ENCODE results near the gene TSHZ3. TPM values are rescaled to one million over a fixed set of nuclear protein-coding genes. Genes with fewer than 3 reads are reported as not detected.

TSHZ3 gene
- polyA plus RNA-seq (2013, experiment 1 of 2): 6.4 TPM
- polyA plus RNA-seq (2013, experiment 2 of 2): 6.7 TPM

GRCh38 chr19:31349160-31349881 lies at the start of gene TSHZ3:
Gene TSHZ3, minus strand, starts transcription at chr19:31349436. Its CDS starts 217 bp downstream, at chr19:31349219.
- Histone ChIP-seq H3K9me3 (ENCODE audit: control insufficient read depth, low read length) (no peaks in the 10 kb centered on the region), H3K36me3 (ENCODE audit: control insufficient read depth, insufficient read depth, low read length) (no peaks in the 10 kb centered on the region), H3K4me1 (ENCODE audit: control insufficient read depth, insufficient read depth, low read length, poor library complexity, severe bottlenecking) (peaks cover 22% of the 10 kb centered on the region), H3K4me3 (ENCODE audit: extremely low read depth, insufficient read depth, low read length, poor library complexity, severe bottlenecking) (peak within 1 kb of the TSS; percentile 76), H3K27ac (ENCODE audit: low read depth, low read length, severe bottlenecking) (no peak within 1 kb of the TSS)
- 0 to 1% methylated on average over 21 to 32 of the region's 86 CpGs for WGBS, 2 experiments (ENCODE audit: insufficient coverage in 2 of 2)

- Histone ChIP-seq H3K4me3 (ENCODE audit: extremely low read depth, insufficient read depth, low read length, poor library complexity, severe bottlenecking) (no peak overlapping the region), H3K36me3 (ENCODE audit: control insufficient read depth, insufficient read depth, low read length) (no peaks in the 10 kb centered on the region), H3K4me1 (ENCODE audit: control insufficient read depth, insufficient read depth, low read length, poor library complexity, severe bottlenecking) (no peaks in the 10 kb centered on the region), H3K9me3 (ENCODE audit: control insufficient read depth, low read length) (no peaks in the 10 kb centered on the region), H3K27ac (ENCODE audit: low read depth, low read length, severe bottlenecking) (no peak overlapping the region)
- WGBS, 2 experiments (ENCODE audit: insufficient coverage in 2 of 2): 100% methylated on average over 2 of the region's 2 CpGs
These were observed 48.1 kb upstream of the TSHZ3 start for GRCh38 chr19:31397308-31397707.

GRCh38 chr19:31392464-31392863 lies 43.2 kb upstream of the TSHZ3 start:
- WGBS, 2 experiments (ENCODE audit: insufficient coverage in 2 of 2): 88 to 100% methylated on average over 1 to 3 of the region's 5 CpGs
- H3K36me3 ChIP-seq (ENCODE audit: control insufficient read depth, insufficient read depth, low read length): no peaks in the 10 kb centered on the region
- H3K27ac ChIP-seq (ENCODE audit: low read depth, low read length, severe bottlenecking): no peak overlapping the region
- no peaks in the 10 kb centered on the region for H3K9me3 ChIP-seq (ENCODE audit: control insufficient read depth, low read length)
- H3K4me3 ChIP-seq (ENCODE audit: extremely low read depth, insufficient read depth, low read length, poor library complexity, severe bottlenecking): no peak overlapping the region
- no peaks in the 10 kb centered on the region for H3K4me1 ChIP-seq (ENCODE audit: control insufficient read depth, insufficient read depth, low read length, poor library complexity, severe bottlenecking)

- Histone ChIP-seq H3K36me3 (ENCODE audit: control insufficient read depth, insufficient read depth, low read length) (no peaks in the 10 kb centered on the region), H3K9me3 (ENCODE audit: control insufficient read depth, low read length) (no peaks in the 10 kb centered on the region), H3K4me3 (ENCODE audit: extremely low read depth, insufficient read depth, low read length, poor library complexity, severe bottlenecking) (no peak overlapping the region), H3K27ac (ENCODE audit: low read depth, low read length, severe bottlenecking) (no peak overlapping the region), H3K4me1 (ENCODE audit: control insufficient read depth, insufficient read depth, low read length, poor library complexity, severe bottlenecking) (no peaks in the 10 kb centered on the region)
- 85% methylated on average over 3 of the region's 4 CpGs; no CpG with 5 or more reads in 1 of the 2 experiments for WGBS, 2 experiments (ENCODE audit: insufficient coverage in 2 of 2)
These were observed 42.3 kb upstream of the TSHZ3 start for GRCh38 chr19:31391518-31391917.

- Histone ChIP-seq H3K27ac (ENCODE audit: low read depth, low read length, severe bottlenecking) (no peak overlapping the region), H3K4me1 (ENCODE audit: control insufficient read depth, insufficient read depth, low read length, poor library complexity, severe bottlenecking) (no peaks in the 10 kb centered on the region), H3K4me3 (ENCODE audit: extremely low read depth, insufficient read depth, low read length, poor library complexity, severe bottlenecking) (no peak overlapping the region), H3K9me3 (ENCODE audit: control insufficient read depth, low read length) (no peaks in the 10 kb centered on the region), H3K36me3 (ENCODE audit: control insufficient read depth, insufficient read depth, low read length) (no peaks in the 10 kb centered on the region)
- WGBS, 2 experiments (ENCODE audit: insufficient coverage in 2 of 2): 84 to 90% methylated on average over 5 of the region's 6 CpGs
These were observed 41.5 kb upstream of the TSHZ3 start for GRCh38 chr19:31390711-31391110.

- Histone ChIP-seq H3K27ac (ENCODE audit: low read depth, low read length, severe bottlenecking) (no peak overlapping the region), H3K4me3 (ENCODE audit: extremely low read depth, insufficient read depth, low read length, poor library complexity, severe bottlenecking) (no peak overlapping the region), H3K9me3 (ENCODE audit: control insufficient read depth, low read length) (no peaks in the 10 kb centered on the region), H3K36me3 (ENCODE audit: control insufficient read depth, insufficient read depth, low read length) (no peaks in the 10 kb centered on the region), H3K4me1 (ENCODE audit: control insufficient read depth, insufficient read depth, low read length, poor library complexity, severe bottlenecking) (no peaks in the 10 kb centered on the region)
- WGBS, 2 experiments (ENCODE audit: insufficient coverage in 2 of 2): 91 to 94% methylated on average over 2 to 5 of the region's 5 CpGs
These were observed 40.6 kb upstream of the TSHZ3 start for GRCh38 chr19:31389874-31390273.

GRCh38 chr19:31387717-31388301 lies 38.6 kb upstream of the TSHZ3 start:
- H3K27ac ChIP-seq (ENCODE audit: low read depth, low read length, severe bottlenecking): no peak overlapping the region
- no peaks in the 10 kb centered on the region for H3K36me3 ChIP-seq (ENCODE audit: control insufficient read depth, insufficient read depth, low read length)
- WGBS, 2 experiments (ENCODE audit: insufficient coverage in 2 of 2): 83 to 89% methylated on average over 10 to 11 of the region's 16 CpGs
- H3K9me3 ChIP-seq (ENCODE audit: control insufficient read depth, low read length): no peaks in the 10 kb centered on the region
- H3K4me3 ChIP-seq (ENCODE audit: extremely low read depth, insufficient read depth, low read length, poor library complexity, severe bottlenecking): no peak overlapping the region
- no peaks in the 10 kb centered on the region for H3K4me1 ChIP-seq (ENCODE audit: control insufficient read depth, insufficient read depth, low read length, poor library complexity, severe bottlenecking)

- no peak overlapping the region for H3K4me3 ChIP-seq (ENCODE audit: extremely low read depth, insufficient read depth, low read length, poor library complexity, severe bottlenecking)
- H3K4me1 ChIP-seq (ENCODE audit: control insufficient read depth, insufficient read depth, low read length, poor library complexity, severe bottlenecking): no peaks in the 10 kb centered on the region
- no peaks in the 10 kb centered on the region for H3K36me3 ChIP-seq (ENCODE audit: control insufficient read depth, insufficient read depth, low read length)
- no peaks in the 10 kb centered on the region for H3K9me3 ChIP-seq (ENCODE audit: control insufficient read depth, low read length)
- WGBS, 2 experiments (ENCODE audit: insufficient coverage in 2 of 2): 89 to 92% methylated on average over 7 to 8 of the region's 8 CpGs
- H3K27ac ChIP-seq (ENCODE audit: low read depth, low read length, severe bottlenecking): no peak overlapping the region
These were observed 37.6 kb upstream of the TSHZ3 start for GRCh38 chr19:31386806-31387205.

GRCh38 chr19:31385744-31386143 lies 36.5 kb upstream of the TSHZ3 start:
- H3K4me1 ChIP-seq (ENCODE audit: control insufficient read depth, insufficient read depth, low read length, poor library complexity, severe bottlenecking): no peaks in the 10 kb centered on the region
- no peaks in the 10 kb centered on the region for H3K9me3 ChIP-seq (ENCODE audit: control insufficient read depth, low read length)
- WGBS, 2 experiments (ENCODE audit: insufficient coverage in 2 of 2): 83 to 92% methylated on average over 1 of the region's 1 CpG
- no peak overlapping the region for H3K4me3 ChIP-seq (ENCODE audit: extremely low read depth, insufficient read depth, low read length, poor library complexity, severe bottlenecking)
- no peaks in the 10 kb centered on the region for H3K36me3 ChIP-seq (ENCODE audit: control insufficient read depth, insufficient read depth, low read length)
- H3K27ac ChIP-seq (ENCODE audit: low read depth, low read length, severe bottlenecking): no peak overlapping the region

- no CpG with 5 or more reads among the region's 1 CpG for WGBS, 2 experiments (ENCODE audit: insufficient coverage in 2 of 2)
- H3K27ac ChIP-seq (ENCODE audit: low read depth, low read length, severe bottlenecking): no peak overlapping the region
These were observed 34.3 kb upstream of the TSHZ3 start for GRCh38 chr19:31383553-31383952.

GRCh38 chr19:31380854-31381253 lies 31.6 kb upstream of the TSHZ3 start:
- Histone ChIP-seq H3K4me1 (ENCODE audit: control insufficient read depth, insufficient read depth, low read length, poor library complexity, severe bottlenecking) (no peaks in the 10 kb centered on the region), H3K36me3 (ENCODE audit: control insufficient read depth, insufficient read depth, low read length) (no peaks in the 10 kb centered on the region), H3K27ac (ENCODE audit: low read depth, low read length, severe bottlenecking) (no peak overlapping the region), H3K4me3 (ENCODE audit: extremely low read depth, insufficient read depth, low read length, poor library complexity, severe bottlenecking) (no peak overlapping the region), H3K9me3 (ENCODE audit: control insufficient read depth, low read length) (no peaks in the 10 kb centered on the region)
- 90% methylated on average over 4 to 5 of the region's 6 CpGs for WGBS, 2 experiments (ENCODE audit: insufficient coverage in 2 of 2)

More at GRCh38 chr19:31383553-31383952, 34.3 kb upstream of the TSHZ3 start:
- H3K36me3 ChIP-seq (ENCODE audit: control insufficient read depth, insufficient read depth, low read length): no peaks in the 10 kb centered on the region
- H3K9me3 ChIP-seq (ENCODE audit: control insufficient read depth, low read length): no peaks in the 10 kb centered on the region
- H3K4me3 ChIP-seq (ENCODE audit: extremely low read depth, insufficient read depth, low read length, poor library complexity, severe bottlenecking): no peak overlapping the region
- H3K4me1 ChIP-seq (ENCODE audit: control insufficient read depth, insufficient read depth, low read length, poor library complexity, severe bottlenecking): no peaks in the 10 kb centered on the region
